ENCODE results near the gene MSL2. TPM values are rescaled to one million over a fixed set of nuclear protein-coding genes. Genes with fewer than 3 reads are reported as not detected.
"Not testable (repeated sequence)": the region's sequence is repeated elsewhere in the genome, so short reads cannot be mapped to it uniquely, and the experiment has no call there.

The MSL2 gene
- total RNA-seq, 2 experiments from 2014 or later, result 39.5 to 48.3 TPM

DNA sequence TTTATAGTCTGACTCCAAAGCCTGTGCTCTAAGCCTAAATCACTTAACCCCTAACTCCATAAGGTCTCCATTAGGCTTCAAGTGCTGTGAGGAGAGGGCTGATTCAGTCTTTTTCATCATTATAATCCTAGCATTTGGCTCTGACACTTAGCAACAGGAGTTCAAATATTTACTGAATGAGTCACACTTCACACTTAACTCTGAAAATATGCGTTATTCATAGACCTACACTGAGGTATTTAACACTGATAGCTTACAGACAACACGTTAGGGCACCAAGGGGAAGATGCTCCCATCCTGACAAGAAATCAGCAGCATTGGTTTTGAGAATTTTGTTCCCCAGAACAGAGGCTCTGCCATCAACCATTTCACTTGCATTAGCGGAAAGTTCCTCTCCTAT is 53.5 kb downstream of the MSL2 start:
- intact Hi-C loops (cut with DNase I, micrococcal nuclease), result loop anchor here (2.0 to 5.0 kb wide), 2 partner anchors 54 to 110 kb away; partner anchors contain the start of genes MSL2 (in 1 of the 2) and PCCB (in 1 of the 2)
- DNase-seq (no peak), ATAC-seq (peak; percentile 95)
- peaks cover 9% of the 10 kb centered on the region for H3K36me3 Mint-ChIP-seq (ENCODE audit: low read depth)
- no peaks in the 10 kb centered on the region for H3K9me3 Mint-ChIP-seq (ENCODE audit: low read depth)
- ChIA-PET POLR2A (no interaction called here), CTCF (no interaction called here)
- H3K4me3 Mint-ChIP-seq, result no peak overlapping the region
- H3K4me1 Mint-ChIP-seq, result peaks cover 34% of the 10 kb centered on the region
- no peaks in the 10 kb centered on the region for H3K27me3 Mint-ChIP-seq
- peak overlapping the region; percentile 33 for H3K27ac Mint-ChIP-seq

DNA sequence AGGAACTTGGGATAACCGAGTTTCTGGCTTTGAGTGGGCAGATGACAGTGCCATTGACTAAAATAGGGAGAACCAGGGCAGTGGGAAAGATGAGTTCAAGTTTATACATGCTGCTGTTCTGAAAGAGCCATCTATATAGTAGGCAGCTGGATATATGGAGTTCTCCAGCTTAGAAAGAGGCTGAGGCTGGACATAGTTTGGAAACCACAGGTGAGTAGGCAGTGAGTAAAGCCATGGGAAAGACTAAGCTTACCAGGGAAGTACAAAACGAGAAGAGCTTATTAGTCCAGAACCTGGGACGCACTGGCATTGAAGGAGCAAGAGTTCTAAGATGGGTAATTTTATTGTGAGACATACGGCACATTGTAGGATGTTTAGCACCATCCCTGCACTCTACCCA is 54.2 kb downstream of the MSL2 start:
- Mint-ChIP-seq H3K4me1 (peaks cover 28% of the 10 kb centered on the region), H3K27me3 (no peaks in the 10 kb centered on the region), H3K9me3 (ENCODE audit: low read depth) (no peaks in the 10 kb centered on the region), H3K36me3 (ENCODE audit: low read depth) (peaks cover 7% of the 10 kb centered on the region), H3K4me3 (no peak overlapping the region), H3K27ac (peak overlapping the region; percentile 6)
- intact Hi-C loops (cut with DNase I, micrococcal nuclease), result loop anchor here (2.0 to 5.0 kb wide), 2 partner anchors 55 to 110 kb away; partner anchors contain the start of genes MSL2 (in 1 of the 2) and PCCB (in 1 of the 2)
- ChIA-PET POLR2A (no interaction called here), CTCF (no interaction called here)
- DNase-seq (no peak), ATAC-seq (no peak)

DNA sequence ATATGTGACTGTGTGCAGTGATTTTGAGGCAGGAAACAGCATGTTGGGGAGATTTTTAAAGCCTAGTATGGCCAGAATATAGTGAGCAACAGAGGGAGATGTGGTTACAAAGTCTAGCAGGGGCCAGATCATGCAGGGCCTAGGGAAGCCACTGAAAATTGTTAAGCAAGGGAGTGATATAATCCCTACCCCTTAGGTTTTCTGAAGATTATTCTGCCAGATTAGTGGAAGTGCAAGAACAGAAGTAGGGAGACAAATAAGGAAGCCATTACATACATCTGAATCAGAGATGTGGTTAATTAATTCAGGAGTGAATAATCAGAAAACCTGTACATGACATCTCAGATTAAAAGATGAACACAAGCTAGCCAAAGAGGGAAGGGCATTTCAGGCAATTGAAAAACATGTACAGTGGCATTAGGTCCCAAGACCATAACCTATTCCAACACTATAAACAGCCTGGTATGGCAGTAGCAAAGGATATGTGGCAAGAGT is 54.8 kb downstream of the MSL2 start:
- Mint-ChIP-seq H3K27ac (peak overlapping the region; percentile 6), H3K4me3 (no peak overlapping the region), H3K36me3 (ENCODE audit: low read depth) (peaks cover 6% of the 10 kb centered on the region), H3K9me3 (ENCODE audit: low read depth) (no peaks in the 10 kb centered on the region), H3K4me1 (peaks cover 27% of the 10 kb centered on the region), H3K27me3 (no peaks in the 10 kb centered on the region)
- intact Hi-C loops (cut with DNase I, micrococcal nuclease), result loop anchor here in 1 of 2 experiments (5.0 kb wide), 1 partner anchor 111 kb away; the partner anchor contains the start of gene PCCB
- ATAC-seq (no peak), DNase-seq (no peak)
- ChIA-PET POLR2A (no interaction called here), CTCF (interaction anchor here (0.6 kb wide), 1 partner anchor 280 kb away, joined by 3 read pairs; no protein-coding TSS in a partner anchor)

DNA sequence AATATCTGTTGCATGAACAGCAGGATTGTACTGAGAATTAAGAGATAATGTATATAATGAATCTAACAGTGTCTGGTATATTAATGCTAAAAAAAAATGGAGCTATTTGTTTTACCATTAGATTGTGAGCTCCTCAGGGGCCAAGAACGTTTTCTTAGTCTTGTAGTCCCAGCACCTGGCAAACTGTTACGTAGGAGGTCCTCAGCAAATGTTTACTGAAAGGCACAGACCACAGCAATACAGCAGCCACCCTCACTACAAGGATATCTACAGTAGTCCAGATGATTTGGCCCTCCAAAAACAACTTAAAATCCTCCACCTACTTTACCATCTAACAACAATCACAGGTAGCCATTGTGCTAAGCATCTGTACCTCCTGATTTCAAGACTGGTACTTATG is 59.7 kb downstream of the MSL2 start:
- Mint-ChIP-seq H3K36me3 (ENCODE audit: low read depth) (no peaks in the 10 kb centered on the region), H3K27ac (no peak overlapping the region), H3K27me3 (no peaks in the 10 kb centered on the region), H3K4me3 (no peak overlapping the region), H3K9me3 (ENCODE audit: low read depth) (no peaks in the 10 kb centered on the region), H3K4me1 (peaks cover 14% of the 10 kb centered on the region)
- DNase-seq, result no peak
- intact Hi-C loops (cut with DNase I, micrococcal nuclease), result no loop called here
- no peak for ATAC-seq
- ChIA-PET POLR2A (no interaction called here), CTCF (interaction anchor here (0.6 kb wide), 1 partner anchor 20 kb away, joined by 4 read pairs; no protein-coding TSS in a partner anchor)

DNA sequence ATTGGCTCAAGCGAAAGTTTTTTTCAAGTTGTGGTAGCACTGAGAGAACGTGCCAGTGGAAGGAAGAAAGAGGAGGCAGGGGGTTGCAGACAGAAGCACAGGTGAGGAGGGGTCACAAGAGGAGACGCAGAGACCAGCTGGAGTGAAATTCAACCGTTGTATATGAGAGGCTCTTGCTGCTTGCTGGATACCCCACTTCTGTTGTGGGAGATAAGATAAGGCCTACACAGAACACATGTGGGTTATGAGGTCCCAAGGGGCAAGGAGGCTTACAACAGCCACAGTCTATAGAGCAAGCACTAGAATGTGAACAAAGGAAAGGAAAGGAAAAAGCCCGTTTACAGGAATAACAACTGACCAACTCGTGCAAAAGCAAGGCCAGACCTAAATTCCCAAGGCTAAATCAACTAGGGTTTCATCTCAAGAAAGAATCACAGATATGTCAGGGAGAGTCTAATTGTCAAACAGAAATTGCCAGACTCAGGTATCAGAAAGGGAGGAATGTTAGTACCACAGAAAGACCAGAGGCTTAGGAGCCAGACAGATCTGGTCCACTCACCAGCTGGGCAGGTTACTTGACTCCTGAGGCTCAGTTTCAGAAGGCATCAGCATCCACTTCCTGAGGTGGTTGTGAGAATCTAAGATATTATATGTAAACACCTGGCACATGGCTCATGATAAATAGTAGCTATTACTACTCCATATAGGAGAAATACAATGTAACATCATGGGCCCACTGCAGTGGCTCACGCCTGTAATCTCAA is 60.9 kb downstream of the MSL2 start:
- Mint-ChIP-seq H3K4me1 (peaks cover 7% of the 10 kb centered on the region), H3K36me3 (ENCODE audit: low read depth) (no peaks in the 10 kb centered on the region), H3K9me3 (ENCODE audit: low read depth) (no peaks in the 10 kb centered on the region), H3K27ac (no peak overlapping the region), H3K4me3 (no peak overlapping the region), H3K27me3 (no peaks in the 10 kb centered on the region)
- ChIA-PET POLR2A (interaction anchor here (0.6 kb wide), 2 partner anchors 61 to 116 kb away, joined by 3 to 5 read pairs; partner anchors contain the start of gene MSL2), CTCF (interaction anchor here (0.7 kb wide), 1 partner anchor 601 kb away, joined by 3 read pairs; no protein-coding TSS in a partner anchor)
- DNase-seq (no peak), ATAC-seq (no peak)
- intact Hi-C loops (cut with DNase I, micrococcal nuclease), result no loop called here

DNA sequence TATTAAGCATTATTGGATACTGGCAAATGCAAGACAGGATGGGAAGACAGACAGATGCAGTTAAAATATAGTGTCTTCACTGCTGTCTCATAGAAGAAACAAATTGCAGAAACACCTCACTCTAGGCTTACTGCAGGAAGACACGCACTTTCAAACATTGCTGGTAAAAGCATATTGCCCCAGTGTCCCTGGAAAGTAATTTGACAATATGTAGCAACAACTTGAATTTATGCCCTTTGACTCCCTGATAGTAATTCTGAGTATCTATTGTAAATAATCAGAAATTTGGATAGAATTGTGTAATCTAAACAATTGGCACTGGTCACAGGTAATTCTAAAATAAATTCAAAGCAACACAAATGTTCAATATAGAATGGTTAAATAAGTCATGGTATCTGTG is 62.0 kb downstream of the MSL2 start:
- Mint-ChIP-seq H3K27me3 (no peaks in the 10 kb centered on the region), H3K9me3 (ENCODE audit: low read depth) (no peaks in the 10 kb centered on the region), H3K4me3 (no peak overlapping the region), H3K4me1 (peaks cover 7% of the 10 kb centered on the region), H3K36me3 (ENCODE audit: low read depth) (no peaks in the 10 kb centered on the region), H3K27ac (no peak overlapping the region)
- DNase-seq, result no peak
- no peak for ATAC-seq
- ChIA-PET CTCF (interaction anchor here (1.1 kb wide), 1 partner anchor 14 kb away, joined by 3 read pairs; no protein-coding TSS in a partner anchor), POLR2A (no interaction called here)
- intact Hi-C loops (cut with DNase I, micrococcal nuclease), result no loop called here

DNA sequence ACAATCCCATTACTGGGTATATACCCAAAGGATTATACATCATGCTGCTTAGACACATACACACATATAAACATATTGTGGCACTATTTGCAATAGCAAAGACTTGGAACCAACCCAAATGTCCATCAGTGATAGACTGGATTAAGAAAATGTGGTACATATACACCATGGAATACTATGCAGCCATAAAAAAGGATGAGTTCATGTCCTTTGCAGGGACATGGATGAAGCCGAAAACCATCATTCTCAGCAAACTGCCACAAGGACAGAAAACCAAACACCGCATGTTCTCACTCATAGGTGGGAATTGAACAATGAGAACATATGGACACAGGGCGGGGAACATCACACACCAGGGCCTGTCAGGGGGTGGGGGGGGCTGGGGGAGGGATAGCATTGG is 64.5 kb downstream of the MSL2 start:
- POLR2A ChIA-PET; H3K36me3 Mint-ChIP-seq (ENCODE audit: low read depth); DNase-seq; CTCF ChIA-PET; H3K9me3 Mint-ChIP-seq (ENCODE audit: low read depth); H3K4me3 Mint-ChIP-seq; H3K4me1 Mint-ChIP-seq; ATAC-seq; H3K27ac Mint-ChIP-seq; H3K27me3 Mint-ChIP-seq; intact Hi-C loops (cut with DNase I, micrococcal nuclease): not testable (repeated sequence)

DNA sequence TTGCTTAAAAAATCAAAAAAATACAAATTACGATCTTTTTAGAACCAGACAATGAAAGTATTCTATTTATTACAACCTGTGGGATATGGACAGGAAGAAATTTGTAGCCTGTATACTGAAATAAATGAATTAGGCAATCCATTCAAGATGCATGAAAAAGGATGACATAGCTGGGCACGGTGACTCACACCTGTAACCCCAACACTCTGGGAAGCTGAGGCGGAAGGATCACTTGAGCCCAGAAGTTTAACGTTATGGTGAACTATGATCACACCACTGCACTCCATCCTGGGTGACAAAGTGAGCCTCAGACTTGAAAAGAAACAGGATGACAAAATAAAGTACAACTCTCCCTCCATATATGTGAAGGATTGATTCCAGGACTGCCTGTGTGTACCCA is 74.1 kb downstream of the MSL2 start:
- Mint-ChIP-seq H3K36me3 (ENCODE audit: low read depth) (peaks cover 7% of the 10 kb centered on the region), H3K27me3 (peaks cover 3% of the 10 kb centered on the region), H3K27ac (no peak overlapping the region), H3K4me1 (no peaks in the 10 kb centered on the region), H3K4me3 (no peak overlapping the region), H3K9me3 (ENCODE audit: low read depth) (peaks cover 2% of the 10 kb centered on the region)
- POLR2A ChIA-PET, result no interaction called here
- DNase-seq, result no peak
- ATAC-seq, result peak; percentile 36
- CTCF ChIA-PET, result no interaction called here
- intact Hi-C loops (cut with DNase I, micrococcal nuclease), result no loop called here

DNA sequence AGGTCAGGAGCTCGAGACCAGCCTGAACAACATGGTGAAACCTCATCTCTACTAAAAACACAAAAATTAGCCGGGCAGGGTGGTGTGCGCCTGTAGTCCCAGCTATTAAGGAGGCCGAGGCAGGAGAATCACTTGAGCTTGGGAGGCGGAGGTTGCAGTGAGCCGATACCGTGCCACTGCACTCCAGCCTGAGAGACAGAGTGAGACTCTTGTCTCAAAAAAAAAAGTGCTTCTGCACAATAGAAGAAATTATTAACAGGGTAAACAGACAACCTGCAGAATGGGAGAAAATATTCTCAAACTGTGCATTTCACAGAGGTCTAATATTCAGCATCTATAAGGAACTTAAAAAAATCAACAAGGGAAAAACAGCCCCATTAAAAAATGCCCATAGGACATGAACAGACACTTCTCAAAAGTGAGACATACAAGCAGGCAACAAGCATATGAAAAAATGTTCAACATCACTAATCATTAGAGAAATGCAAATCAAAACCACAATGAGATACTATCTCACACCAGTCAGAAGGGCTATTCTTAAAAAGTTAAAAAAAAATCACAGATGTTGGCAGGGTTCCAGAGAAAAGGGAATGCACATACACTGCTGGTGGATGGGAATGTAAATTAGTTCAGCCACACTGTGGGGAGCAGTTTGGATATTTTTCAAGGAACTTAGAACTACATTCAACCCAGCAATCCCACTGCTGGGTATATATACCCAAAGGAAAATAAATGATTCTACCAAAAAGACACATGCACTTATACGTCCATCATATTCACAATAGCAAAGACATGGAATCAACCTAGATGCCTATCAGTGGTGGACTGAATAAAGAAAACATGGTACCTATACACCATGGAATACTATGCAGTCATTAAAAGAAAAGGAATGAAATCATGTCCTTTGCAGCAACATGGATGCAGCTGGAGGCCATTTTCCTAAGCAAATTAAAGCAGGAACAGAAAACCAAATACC is 75.5 kb downstream of the MSL2 start:
- H3K27me3 Mint-ChIP-seq, result peaks cover 6% of the 10 kb centered on the region
- CTCF ChIA-PET, result no interaction called here
- DNase-seq, result no peak
- H3K27ac Mint-ChIP-seq, result no peak overlapping the region
- peaks cover 5% of the 10 kb centered on the region for H3K9me3 Mint-ChIP-seq (ENCODE audit: low read depth)
- POLR2A ChIA-PET, result no interaction called here
- peaks cover 8% of the 10 kb centered on the region for H3K36me3 Mint-ChIP-seq (ENCODE audit: low read depth)
- no peaks in the 10 kb centered on the region for H3K4me1 Mint-ChIP-seq
- no peak for ATAC-seq
- no peak overlapping the region for H3K4me3 Mint-ChIP-seq
- intact Hi-C loops (cut with DNase I, micrococcal nuclease), result no loop called here

DNA sequence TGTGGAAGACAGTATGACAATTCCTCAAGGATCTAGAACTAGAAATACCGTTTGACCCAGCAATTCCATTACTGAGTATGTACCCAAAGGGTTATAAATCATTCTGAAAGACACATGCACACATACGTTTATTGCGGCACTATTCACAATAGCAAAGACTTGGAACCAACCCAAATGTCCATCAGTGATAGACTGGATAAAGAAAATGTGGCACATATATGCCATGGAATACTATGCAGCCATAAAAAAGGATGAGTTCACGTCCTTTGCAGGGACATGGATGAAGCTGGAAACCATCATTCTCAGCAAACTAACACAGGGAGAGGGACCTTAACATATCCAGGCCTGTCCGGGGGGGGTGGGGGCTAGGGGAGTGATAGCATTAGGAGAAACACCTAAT is 76.4 kb downstream of the MSL2 start:
- H3K9me3 Mint-ChIP-seq (ENCODE audit: low read depth); H3K4me3 Mint-ChIP-seq; H3K4me1 Mint-ChIP-seq; H3K27ac Mint-ChIP-seq; DNase-seq; intact Hi-C loops (cut with DNase I, micrococcal nuclease); H3K27me3 Mint-ChIP-seq; H3K36me3 Mint-ChIP-seq (ENCODE audit: low read depth); CTCF ChIA-PET; POLR2A ChIA-PET; ATAC-seq: not testable (repeated sequence)

DNA sequence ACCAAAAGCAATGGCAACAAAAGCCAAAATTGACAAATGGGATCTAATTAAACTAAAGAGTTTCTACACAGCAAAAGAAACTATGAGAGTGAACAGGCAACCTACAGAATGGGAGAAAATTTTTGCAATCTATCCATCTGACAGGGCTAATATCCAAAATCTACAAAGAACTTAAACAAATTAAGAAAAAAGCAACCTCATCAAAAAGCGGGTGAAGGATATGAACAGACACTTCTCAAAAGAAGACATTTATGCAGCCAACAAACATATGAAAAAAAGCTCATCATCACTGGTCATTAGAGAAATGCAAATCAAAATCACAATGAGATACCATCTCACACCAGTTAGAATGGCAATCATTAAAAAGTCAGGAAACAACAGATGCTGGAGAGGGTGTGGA is 76.8 kb downstream of the MSL2 start:
- intact Hi-C loops (cut with DNase I, micrococcal nuclease); H3K9me3 Mint-ChIP-seq (ENCODE audit: low read depth); POLR2A ChIA-PET; H3K4me1 Mint-ChIP-seq; H3K27me3 Mint-ChIP-seq; DNase-seq; H3K27ac Mint-ChIP-seq; CTCF ChIA-PET; H3K4me3 Mint-ChIP-seq; ATAC-seq; H3K36me3 Mint-ChIP-seq (ENCODE audit: low read depth): not testable (repeated sequence)
